H1 (cell line): ENCODE measurements around the gene RHO.

ENCODE experiments used
- CTCF ChIP-seq, 3 experiments: IDR thresholded peaks; 1 replicate in 2 of 3; 2 replicates in 1 of 3; pipeline versions ENCODE4 v1.5.1 to v1.6.1; 2011; ENCODE audit warnings: low read length in 3 of 3, mild to moderate bottlenecking in 3 of 3, inconsistent platforms in 2 of 3, low read depth in 1 of 3, moderate library complexity in 1 of 3; ENCODE audit not compliant: insufficient read depth in 1 of 3; ENCODE audit errors: control extremely low read depth in 1 of 3
- GTF2F1 ChIP-seq: IDR thresholded peaks from 2 replicates; pipeline ENCODE4 v1.6.1; 2012; ENCODE audit warnings: low read depth, low read length, improper control_type of control experiment, borderline replicate concordance
- KDM1A ChIP-seq: fragments of 200-600, 300-600 bp; sonication (generic); IDR thresholded peaks from 2 replicates; pipeline ENCODE4 v1.7.1; 2016; ENCODE audit warnings: mild to moderate bottlenecking, low read length, borderline replicate concordance
- MAX ChIP-seq: IDR thresholded peaks from 2 replicates; pipeline ENCODE4 v1.6.1; 2012; ENCODE audit warnings: inconsistent platforms
- POLR2A ChIP-seq, 2 experiments: IDR thresholded peaks; 1 replicate in 1 of 2; 2 replicates in 1 of 2; pipeline ENCODE4 v1.6.1; 2011; ENCODE audit warnings: low read depth in 2 of 2, low read length in 2 of 2, mild to moderate bottlenecking in 2 of 2; ENCODE audit errors: control extremely low read depth in 1 of 2
- POLR2AphosphoS5 ChIP-seq: IDR thresholded peaks from 2 replicates; pipeline ENCODE4 v1.6.1; 2011; ENCODE audit warnings: low read depth, low read length
- RFX5 ChIP-seq: IDR thresholded peaks from 2 replicates; pipeline ENCODE4 v1.6.1; 2011; ENCODE audit warnings: low read depth, low read length, improper control_type of control experiment, borderline replicate concordance
- RNF2 ChIP-seq: fragments of 200-900, 300-1000 bp; sonication (generic); IDR thresholded peaks from 2 replicates; pipeline ENCODE4 v1.7.1; 2016; ENCODE audit warnings: borderline replicate concordance, low read depth, mild to moderate bottlenecking, antibody characterized with exemption, low read length; ENCODE audit not compliant: poor library complexity, severe bottlenecking; ENCODE audit errors: missing control alignments
- SUZ12 ChIP-seq: fragments of 200-600 bp; sonication (generic); IDR thresholded peaks from 2 replicates; pipeline ENCODE4 v1.6.1; 2012; ENCODE audit warnings: mild to moderate bottlenecking, inconsistent platforms, low read length, moderate library complexity, mixed read lengths
- TAF7 ChIP-seq: optimal IDR thresholded peaks from 2 replicates; pipeline ENCODE3; 2011; ENCODE audit warnings: low read depth, mild to moderate bottlenecking, inconsistent platforms, low read length, moderate library complexity, borderline replicate concordance
- TCF12 ChIP-seq: IDR thresholded peaks from 2 replicates; pipeline ENCODE4 v1.6.1; 2011; ENCODE audit warnings: low read depth, mild to moderate bottlenecking, low read length
- YY1 ChIP-seq: IDR thresholded peaks from 2 replicates; pipeline ENCODE4 v1.6.1; 2011; ENCODE audit warnings: low read depth, mild to moderate bottlenecking, low read length

DNA sequence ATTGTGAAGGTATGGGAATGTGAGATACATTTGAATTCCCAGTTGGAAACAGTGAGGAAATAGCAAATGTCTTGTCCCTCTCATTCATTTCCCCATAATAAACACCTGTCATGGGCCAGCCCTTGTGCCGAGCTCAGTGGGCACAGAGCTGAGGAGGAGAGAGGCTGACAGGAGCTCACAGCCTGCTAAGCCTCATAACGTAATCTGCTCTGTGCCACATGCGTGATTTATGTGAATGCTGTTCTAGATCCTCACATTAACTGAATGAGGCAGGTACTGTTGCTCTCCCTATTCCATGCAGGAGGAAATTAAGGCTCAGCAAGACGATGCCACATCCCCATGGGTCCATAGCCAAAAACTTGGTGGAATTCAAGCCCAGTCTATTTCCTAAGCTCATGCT lies 35.2 kb upstream of the RHO start:
- no peak for TF ChIP-seq POLR2AphosphoS5
- no peak for TF ChIP-seq CTCF (IDR thresholded peaks at IDR 0.05; ENCODE audit: control extremely low read depth in 1 of 3, insufficient read depth in 1 of 3, low read depth in 1 of 3, low read length in 3 of 3)
- no peak for TF ChIP-seq GTF2F1
- no peak for TF ChIP-seq POLR2A (IDR thresholded peaks at IDR 0.05; ENCODE audit: control extremely low read depth in 1 of 2, low read depth in 2 of 2, low read length in 2 of 2)
- TF ChIP-seq TAF7 = no peak
- no peak for TF ChIP-seq SUZ12
- TF ChIP-seq YY1 = no peak
- no peak for TF ChIP-seq KDM1A
- TF ChIP-seq RNF2 = no peak
- no peak for TF ChIP-seq RFX5
- TF ChIP-seq TCF12 = no peak
- no peak for TF ChIP-seq MAX
